Activated CD4-positive, alpha-beta T cell treated with anti-CD3 and anti-CD28 coated beads, Interleukin-2, amount 50 U/mL, for 48 hours (primary cell): ENCODE results near the gene CAPZB.
"Not testable (repeated sequence)": the region's sequence is repeated elsewhere in the genome, so short reads cannot be mapped to it uniquely, and the experiment has no call there.

Source experiments
- DNase-seq, 2 experiments: peaks; one replicate each; pipeline ENCODE4 v3.0.0-alpha.2; 2020

Gene CAPZB

GRCh38 chr1:19305880-19306279 lies 179.5 kb downstream of the CAPZB start:
- DNase-seq = no peak

- not testable (repeated sequence) for DNase-seq
Measured at GRCh38 chr1:19304081-19304480, 181.3 kb downstream of the CAPZB start.

DNA sequence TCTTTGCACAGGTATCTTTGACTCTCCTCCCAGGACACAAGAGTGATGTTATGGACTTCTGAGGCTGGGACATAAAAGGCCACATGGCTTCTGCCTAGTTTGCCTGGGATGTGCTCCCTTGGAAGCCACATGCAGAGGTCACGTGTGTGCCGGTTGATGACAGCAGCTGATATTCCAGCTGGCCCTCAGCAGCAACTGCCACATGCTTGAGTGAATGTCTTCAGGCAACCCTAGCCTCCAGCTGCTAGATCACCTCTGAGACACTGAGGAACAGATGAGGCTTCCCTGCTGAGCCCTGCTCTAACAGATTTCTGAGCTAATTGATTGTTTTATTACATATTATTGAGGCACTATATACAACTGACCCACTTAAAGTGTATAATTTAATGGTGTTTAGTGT lies 185.1 kb downstream of the CAPZB start:
- DNase-seq = no peak

DNA sequence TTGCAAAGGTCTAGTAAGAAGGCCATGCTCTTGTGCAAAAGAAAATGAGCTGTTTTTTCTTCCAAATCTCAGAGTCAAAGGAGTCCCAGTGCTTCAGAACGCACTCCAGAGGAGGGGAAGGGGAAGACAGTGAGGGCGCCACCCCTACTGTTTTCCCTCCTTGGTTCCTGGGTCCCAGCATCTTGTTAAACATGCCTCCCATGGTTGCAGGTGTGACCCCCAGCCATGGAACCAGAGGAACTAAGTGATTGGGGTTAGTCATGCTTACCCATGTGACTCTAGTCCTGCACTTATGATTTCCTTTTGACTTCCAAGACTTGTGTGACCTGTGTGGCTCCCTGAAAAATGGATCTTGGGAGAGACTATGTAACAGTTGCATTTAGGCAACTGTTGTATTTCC lies 190.7 kb downstream of the CAPZB start:
- DNase-seq = no peak

DNA sequence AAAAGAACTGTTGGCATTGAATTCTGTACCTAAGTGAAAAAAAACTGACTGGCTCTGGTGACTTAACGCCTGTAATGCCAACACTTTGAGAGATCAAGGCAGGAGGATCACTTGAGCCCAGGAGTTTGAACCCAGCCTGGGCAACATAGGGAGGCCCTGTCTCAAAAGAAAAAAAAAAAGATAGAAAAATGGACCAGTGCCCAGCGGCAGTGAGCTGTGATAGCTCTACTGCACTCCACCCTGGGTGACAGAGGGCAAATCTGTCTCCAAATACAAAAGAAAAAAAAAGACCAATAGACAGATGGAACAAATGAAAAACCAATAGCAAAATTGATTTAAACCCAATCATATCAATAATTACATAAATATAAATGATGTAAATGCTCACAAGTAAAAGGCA lies 196.1 kb downstream of the CAPZB start:
- DNase-seq = no peak
